HG03025 (cell line): ENCODE data around the gene ARHGAP45.

Source experiments
- ATAC-seq: cut with Tn5 transposase; IDR thresholded peaks from one replicate; pipeline ENCODE4 v1.9.1; 2021; ENCODE audit warnings: mild to moderate bottlenecking, moderate library complexity; ENCODE audit not compliant: unreplicated experiment, low FRiP score

The ARHGAP45 gene

DNA sequence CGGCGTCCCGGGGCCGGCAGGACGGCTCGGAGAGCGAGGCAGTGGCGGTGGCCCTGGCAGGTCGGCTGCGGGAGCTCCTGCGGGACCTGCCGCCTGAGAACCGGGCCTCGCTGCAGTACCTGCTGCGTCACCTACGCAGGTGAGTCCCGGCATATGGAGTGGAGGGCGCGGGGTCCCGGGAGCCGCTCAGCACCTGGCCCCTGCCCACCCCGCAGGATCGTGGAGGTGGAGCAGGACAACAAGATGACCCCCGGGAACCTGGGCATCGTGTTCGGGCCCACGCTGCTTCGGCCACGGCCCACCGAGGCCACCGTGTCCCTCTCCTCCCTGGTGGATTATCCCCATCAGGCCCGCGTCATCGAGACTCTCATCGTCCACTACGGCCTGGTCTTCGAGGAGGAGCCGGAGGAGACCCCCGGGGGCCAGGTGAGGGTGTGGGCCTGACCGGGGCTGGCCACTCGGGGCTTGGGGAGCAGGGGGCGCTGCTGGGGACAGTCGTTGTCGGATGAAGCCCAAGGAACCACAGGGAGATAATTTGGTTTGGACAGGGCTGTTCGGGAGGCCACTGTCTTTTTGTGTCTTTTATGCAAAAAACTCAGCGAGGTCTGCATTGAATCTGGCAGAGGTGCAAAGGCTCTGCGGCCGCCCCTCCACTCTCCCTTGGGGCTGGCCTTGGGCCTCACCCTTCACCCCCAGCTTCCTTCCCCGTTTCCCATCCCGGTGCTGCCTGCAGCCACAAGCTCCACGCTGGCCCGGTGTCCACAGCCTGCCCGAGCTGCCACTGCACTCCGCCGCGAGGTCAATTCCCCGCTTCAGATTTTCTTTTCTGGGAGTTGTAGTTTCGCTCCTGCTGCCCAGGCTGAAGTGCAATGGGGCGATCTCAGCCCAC, 16.2 kb downstream of the ARHGAP45 start:
- no peak for ATAC-seq

DNA sequence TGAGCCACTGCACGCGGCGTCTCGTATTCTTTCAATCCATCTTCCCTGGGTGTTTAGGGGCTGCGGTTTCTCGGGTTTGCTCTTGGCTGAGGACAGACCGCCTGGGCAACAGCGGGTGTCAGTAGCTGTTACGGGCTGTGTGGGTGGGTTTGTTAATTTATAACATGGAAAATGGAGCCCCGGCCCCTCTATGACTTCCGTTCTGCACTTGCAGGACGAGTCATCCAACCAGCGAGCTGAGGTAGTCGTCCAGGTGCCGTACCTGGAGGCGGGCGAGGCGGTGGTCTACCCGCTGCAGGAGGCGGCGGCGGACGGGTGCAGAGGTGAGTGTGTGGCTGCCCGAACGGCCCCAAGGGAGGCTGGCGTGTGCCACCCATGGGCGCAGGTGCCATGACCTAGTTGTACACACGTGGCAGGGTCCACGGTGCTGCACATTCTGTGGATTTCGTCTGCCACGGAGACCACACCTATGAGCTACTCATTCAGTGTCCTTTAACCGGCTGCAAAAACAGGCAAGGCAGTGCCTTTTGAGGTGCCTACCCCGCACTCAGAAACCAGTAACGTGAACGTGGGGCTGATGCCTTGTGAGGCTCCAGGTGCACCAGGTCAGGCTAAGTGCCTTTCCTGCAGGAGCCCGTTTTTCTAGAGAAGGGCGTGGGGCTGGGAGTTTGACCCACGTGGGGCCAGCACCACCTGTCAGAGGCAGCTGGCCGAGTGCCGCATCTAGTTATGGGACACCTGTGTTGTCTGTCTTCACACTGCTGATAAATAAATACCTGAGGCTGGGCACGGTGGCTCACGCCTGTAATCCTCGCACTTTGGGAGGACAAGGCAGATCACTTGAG, 17.3 kb downstream of the ARHGAP45 start:
- ATAC-seq = no peak

DNA sequence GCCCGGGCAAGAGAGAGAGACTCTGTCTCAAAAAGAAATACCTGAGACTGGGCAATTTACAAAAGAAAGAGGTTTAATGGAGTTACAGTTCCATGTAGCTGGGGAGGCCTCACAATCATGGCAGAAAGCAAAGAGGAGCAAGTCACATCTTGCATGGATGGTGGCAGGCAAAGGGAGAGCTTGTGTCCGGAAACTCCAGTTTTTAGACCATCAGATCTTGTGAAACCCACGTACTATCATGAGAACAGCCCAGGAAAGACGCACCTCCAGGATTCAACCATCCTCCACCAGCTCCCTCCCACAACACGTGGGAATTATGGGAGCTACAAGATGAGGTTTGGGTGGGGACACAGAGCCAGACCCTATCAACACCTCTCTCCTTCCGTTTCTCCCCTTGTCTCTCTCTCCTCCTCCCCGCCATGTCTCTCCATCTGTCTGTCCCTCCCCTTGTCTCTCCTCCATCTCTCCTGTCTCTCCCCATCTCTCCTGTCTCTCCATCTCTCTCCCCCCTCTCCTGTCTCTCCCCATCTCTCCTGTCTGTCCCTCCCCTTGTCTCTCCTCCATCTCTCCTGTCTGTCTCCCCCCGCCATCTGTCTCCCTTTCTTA, 18.2 kb downstream of the ARHGAP45 start:
- ATAC-seq = no peak

DNA sequence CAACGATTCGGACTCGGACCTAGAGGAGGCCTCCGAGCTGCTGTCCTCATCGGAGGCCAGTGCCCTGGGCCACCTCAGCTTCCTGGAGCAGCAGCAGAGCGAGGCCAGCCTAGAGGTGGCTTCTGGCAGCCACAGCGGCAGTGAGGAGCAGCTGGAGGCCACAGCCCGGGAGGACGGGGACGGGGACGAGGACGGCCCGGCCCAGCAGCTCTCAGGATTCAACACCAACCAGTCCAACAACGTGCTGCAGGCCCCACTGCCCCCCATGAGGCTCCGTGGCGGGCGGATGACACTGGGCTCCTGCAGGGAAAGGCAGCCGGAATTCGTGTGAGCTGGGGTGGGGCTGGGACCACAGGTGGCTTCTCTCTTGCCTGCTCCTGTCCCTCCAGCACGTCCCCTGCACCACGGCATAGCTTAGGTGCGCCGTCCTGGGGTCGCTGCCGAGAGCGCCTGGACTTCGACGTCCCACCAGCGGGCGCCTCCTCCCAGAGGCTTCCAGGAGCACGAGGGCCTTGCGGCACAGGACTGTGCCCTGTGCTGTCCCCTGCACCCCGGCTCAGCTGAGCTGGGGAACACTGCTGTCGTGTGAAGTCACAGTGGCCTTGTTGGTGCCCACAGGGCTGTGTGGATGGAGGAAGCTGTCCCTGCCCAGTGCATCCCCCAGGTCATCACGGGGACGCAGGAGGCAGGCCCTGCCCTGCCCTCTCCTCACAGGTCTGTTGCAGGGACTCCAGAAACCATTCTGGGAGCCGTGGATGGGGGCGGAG, 18.9 kb downstream of the ARHGAP45 start:
- no peak for ATAC-seq

DNA sequence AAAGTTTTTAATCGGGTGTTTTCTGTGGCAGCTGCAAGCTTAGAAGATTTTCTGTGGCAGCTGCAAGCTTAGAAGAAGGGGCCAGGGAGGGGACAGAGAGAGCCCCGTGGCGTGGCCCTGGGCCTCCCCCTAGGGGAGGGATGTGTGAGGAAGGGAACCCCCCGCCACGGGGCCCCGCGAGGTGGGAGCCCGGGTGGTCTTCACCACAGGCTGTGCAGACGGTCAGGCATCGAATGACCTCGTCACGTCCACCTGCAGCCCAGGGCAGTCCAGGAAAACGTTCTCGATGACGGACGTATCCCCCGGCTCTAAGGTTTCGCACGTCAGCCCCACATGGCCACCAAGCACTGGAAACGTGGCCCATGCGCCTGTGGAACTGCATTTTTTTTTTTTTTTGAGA, 19.6 kb downstream of the ARHGAP45 start:
- ATAC-seq = no peak

DNA sequence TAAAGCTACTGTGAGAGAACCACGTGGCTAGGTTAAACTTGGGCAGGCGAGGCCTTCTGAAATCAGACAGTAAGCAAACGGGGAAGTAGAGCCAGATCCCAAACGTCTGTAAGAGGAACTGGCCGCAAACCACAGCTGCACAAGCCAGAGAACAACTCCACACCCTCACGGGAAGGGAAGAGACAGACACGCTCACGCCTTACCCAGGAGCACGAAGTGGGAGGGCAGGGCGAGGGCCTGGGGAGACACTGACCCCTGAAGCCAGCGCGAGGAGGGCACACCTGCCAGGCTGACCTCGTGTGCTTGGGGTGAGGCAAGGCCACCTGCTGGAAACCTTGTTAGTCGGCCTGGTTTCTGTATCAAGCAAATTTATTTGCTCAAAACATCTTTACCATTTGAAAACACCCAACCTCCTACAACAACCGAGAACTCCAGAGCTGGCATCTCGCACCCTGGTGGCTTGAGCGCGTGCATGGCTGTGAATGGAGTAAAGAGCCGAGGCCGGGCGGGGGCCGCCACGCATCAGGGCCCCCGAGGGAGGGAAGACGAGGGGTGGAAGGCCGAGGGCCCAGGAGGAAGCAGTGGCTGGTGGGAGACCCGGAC, 20.9 kb downstream of the ARHGAP45 start:
- ATAC-seq = no peak

DNA sequence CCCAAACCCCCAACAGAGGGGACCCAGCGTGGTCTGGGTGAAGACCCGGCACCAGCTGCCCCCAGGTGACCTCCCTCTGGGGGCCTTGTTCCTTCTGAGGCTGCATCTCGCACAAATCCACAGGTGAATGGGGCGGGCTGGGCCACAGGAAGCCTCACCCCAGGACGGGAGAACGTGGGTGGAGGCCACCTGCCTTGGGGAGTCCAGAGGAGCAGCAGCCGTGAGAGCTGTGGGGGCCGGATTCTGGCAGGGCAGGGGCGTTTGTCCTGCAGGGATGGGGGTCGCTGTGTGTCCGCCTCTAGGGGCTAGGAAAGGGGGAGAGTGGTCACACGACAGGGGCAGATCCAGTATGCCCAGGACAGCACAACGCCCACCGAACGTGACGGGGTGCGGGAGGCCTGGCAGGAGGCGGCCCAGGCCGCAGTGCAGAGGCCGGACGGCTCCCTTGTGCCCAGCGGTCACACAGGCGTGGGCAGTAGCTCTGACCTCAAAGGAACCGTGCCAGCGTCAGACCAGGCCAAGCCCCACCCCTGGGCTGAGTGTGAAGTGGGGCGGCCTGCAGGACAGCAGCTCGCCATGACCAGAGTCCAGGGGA, 21.5 kb downstream of the ARHGAP45 start:
- no peak for ATAC-seq

DNA sequence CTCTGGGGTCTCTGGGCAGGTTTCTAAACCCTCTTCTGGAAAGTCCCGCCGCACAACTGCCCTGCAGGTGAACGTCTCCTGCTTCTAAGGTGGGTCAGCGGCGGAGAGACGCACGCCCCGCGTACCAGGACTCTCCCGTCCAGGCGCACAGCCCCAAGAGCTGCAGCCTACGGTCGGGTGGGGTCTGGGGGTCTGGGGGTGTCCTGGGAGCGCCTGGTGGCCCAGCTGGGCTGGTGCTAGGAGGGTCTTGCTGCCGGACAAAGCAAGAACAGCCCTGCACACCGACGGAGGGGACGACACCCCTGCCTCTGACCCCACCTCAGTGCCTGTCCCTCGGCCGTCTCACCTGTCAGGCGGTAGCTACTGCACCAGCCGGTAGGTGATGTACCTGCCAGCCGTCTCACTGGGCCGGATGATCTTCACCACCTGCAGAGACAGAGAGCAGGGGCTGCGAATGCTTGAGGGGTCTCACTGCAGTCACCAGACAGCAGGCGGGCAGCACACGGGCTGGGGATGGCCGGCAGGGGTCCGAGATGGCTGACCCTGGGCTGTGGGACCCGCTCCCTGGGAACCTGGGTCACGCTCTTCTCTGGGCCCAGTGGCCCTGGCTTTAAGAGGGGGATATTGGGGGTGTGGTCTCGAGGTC, 22.3 kb downstream of the ARHGAP45 start:
- ATAC-seq = no peak

DNA sequence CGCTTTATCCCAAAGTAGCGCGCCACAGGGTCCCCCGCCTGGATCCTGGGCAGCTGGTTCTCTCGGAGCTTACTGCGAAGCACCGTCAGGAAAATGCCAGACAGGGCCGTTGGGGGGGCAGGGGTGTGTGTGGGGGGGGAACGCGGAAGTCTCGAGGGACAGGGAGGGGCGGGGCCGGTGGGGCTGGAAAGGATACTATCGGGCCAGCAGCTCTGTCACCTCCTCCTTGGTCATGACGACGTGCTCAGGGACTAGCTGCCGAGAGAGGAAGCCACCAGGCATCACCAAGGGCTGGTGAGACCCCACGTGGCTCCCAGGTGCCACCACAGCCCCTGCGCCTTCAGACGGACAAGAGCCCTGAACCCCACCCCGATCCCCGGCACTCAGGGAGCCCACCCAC, 22.9 kb downstream of the ARHGAP45 start:
- ATAC-seq = no peak

DNA sequence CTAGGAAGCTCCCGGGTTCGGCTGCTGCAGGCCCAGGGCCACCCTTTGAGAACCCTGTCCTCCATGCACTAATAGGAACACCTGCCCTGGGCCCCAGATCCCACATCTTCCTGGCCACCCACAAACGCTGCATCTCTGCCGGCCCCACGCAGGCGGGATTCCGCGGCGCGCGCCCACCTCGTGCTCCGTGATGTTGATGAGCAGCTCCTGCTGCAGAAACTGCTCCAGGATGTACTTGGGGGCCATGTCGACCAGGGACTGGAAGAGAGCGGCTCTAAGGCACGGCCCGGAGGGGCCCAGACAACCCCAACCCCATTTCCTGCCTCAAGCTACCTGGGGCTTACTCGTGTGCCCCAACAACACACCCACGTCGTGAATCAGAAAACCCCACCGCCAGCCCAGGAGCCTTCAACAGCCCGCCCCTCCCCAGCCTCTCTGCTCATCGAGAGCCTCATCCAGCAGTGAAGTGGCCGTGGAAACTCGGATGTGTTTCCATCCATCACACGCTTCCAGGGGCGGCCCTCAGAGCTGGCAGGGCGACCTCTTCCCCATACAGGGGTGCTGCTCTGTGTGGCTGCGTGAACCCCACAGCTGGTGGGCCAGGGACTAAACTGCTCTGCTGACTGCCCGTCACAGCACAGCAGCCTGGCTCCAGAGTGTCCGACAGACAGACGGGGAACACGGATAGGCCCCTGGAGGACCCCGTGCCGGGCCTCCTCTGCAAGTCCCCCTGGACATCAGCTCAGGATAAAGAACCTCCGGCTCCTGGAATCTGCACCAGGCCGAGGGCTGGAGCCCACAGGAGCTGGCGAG, 24.0 kb downstream of the ARHGAP45 start:
- ATAC-seq = no peak

DNA sequence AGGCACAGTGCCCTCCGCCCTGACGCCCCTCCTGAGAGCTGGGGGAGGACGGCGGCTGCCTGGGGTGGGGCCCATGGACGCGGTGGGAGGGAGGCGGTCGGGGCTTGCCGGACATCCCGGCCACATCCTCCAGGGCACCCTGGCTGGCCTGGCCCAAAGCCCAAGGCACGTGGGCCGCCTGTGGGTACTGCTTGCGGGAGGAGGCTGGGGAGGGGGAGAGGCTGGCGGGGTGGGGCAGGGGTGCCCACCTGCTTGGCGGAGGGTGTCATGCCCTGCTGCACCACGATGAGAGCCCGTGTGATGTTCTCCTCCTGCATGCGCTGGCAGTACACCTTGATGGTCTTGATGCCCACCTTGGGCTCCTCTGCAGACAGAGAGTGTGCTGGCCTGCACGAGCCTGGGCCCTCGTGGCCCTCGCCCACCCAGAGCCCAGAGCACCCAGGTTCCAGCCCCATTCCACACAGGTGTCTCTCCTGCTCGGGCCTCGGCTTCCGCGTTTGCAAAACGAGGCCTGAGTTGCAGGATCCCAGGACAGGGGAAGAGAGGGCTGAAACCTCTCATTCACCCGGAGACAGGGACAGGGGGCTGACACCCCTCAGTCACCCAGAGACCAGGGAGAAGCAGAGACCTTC, 24.7 kb downstream of the ARHGAP45 start:
- ATAC-seq = no peak

DNA sequence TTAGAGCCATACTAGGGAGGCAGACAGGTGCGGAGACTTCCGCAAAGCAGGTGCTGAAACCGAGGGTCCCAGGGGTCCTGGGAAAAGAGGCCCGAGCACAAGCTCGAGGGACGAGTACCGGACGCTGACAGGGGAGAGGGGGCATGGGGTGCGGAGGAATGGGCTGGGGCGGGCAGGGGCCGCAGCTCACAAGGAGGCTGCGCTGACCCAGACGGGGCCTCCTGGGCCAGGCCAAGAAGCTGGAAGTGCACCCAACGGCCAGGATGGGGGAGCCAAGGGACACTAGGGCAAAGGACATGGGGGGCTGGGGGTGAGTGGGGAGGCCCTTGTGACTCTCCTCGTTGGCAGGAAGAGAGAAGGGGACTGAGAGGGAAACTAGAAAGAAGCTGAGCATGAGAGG, 26.4 kb downstream of the ARHGAP45 start:
- no peak for ATAC-seq

DNA sequence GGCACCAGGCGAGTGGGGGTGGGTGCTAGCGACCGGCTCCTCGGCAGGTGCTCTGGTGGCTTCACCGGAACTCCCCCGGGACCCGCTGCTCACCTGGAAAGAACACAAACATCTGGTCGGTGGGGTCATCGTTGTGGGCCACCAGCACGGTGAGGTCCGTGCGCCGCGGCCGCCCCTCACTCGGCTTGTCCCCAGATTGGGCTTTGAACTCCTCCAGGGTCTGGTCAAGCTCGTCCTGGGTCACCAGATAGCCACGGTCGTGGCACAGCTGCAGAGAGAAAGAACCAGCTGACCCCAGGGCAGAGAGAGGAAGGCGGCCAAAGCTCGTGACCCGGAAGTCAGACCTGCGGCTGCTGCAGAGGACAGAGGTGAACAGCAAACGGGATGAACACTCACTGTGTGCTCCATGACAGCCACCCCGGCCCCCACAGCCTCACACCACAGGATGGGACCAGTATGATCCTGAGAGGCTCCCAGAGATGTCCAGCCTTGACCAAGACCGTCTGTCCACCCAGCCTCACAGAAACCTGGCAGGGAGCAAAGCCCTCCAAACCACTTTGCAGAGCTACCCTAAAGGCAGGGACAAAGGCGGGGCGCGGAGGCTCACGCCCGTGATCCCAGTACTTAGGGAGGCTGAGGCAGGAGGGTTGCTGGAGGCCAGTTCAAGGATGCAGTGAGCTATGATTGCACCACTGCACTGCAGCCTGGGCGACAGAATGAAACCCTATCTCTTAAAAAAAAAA, 27.0 kb downstream of the ARHGAP45 start:
- ATAC-seq = no peak

DNA sequence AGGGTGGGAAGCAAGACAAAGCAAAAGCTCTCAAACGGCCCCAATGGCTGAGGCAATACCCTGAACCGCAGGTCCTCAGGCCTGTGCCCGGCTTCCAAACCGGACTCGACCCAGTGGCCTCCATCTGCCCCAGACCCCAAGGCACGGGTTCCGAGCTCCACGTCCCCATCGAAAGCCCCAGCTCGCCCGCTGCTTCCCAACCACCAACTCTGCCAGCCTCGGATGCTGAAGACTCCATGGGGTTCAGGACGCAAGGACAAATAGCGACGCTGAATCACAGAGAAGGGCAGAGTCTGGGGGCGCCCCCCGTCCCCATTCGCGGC, 27.6 kb downstream of the ARHGAP45 start:
- ATAC-seq = no peak

DNA sequence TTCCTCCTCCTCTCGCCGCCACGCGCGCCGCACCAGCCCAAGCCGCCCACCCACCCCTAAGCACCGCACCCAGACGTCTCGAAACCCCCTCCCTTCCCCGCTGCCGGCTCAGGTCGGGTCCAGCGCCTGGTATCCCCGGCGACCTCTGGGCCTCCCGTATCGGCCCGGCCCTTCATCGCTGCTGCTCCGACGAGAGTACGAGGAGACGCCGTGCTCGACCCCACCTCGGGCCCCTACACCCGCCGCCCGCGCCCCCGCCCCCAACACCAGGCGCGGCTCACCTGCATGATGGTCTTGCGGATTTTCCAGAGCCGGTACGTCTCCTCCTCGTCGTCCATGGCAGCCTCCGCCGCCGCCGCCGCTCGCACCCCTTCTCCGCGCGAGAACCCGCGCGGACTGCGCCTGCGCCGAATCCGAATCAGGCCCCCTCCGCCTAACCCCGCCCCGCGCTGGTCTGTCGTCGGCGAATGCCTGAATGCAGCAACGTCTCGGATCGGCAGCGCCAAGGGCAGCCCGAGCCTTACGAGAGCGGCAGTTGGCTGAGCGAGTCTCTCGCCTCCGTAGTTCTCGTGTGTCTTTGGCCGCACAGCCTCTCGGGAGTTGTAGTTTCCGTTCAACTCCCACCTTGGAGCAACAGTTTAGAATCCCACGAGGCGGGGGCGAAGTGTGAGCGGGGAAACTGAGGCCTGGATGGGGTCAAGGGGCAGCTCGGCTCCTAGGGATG, 28.2 kb downstream of the ARHGAP45 start, which contains the start of gene POLR2E:
TSS of gene POLR2E (minus strand) at position 398 of the 724 bp plus-strand sequence. CDS start at position 338, 60 bp downstream.
- ATAC-seq = peak; percentile 57

DNA sequence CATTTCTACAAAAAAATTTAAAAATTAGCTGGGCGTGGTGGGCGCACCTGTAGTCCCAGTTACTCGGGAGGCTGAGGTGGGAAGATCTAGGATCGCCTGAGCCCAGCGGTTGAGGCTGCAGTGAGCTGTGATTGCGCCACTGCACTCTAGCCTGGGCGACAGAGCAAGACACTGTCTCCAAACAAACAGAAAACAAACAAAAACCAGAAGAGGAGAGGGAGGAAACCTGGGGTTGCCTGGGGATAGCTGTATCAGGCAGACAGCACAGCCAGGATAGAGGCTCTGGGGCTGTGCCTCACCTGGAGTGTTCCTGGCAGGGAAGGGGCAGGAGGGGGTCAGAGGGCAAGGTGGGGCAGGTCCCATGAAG, 30.8 kb downstream of the ARHGAP45 start:
- ATAC-seq = no peak
